Gastroesophageal sphincter (tissue), 4 donors: ENCODE data around the gene SMIM34. TPM values are rescaled to one million over a fixed set of nuclear protein-coding genes. Genes with fewer than 3 reads are reported as not detected.

Experiments
- ATAC-seq: fragments of 150-250 bp; one replicate; pipeline ENCODE4 v1.9.1; 2016; ENCODE audit warnings: mild to moderate bottlenecking, moderate library complexity
- H3K27ac ChIP-seq, 4 donors: fragments of 200-600 bp; sonication (generic) in 3 of 4; 1 replicate in 3 of 4; 2 replicates in 1 of 4; pipeline ENCODE4 v1.5.1; 2016 to 2019
- H3K27me3 ChIP-seq: fragments of 200-600 bp; sonication (generic); one replicate; pipeline ENCODE4 v1.5.1; 2019
- H3K36me3 ChIP-seq, 2 donors: fragments of 200-600 bp; sonication (generic); one replicate each; pipeline ENCODE4 v1.5.1; 2019; ENCODE audit warnings: control low read depth in 1 of 2
- H3K4me1 ChIP-seq, 3 donors: fragments of 200-600 bp; sonication (generic); 1 replicate in 2 of 3; 2 replicates in 1 of 3; pipeline ENCODE4 v1.5.1; 2016 to 2019; ENCODE audit warnings: control low read depth in 2 of 3
- H3K4me3 ChIP-seq, 2 donors: fragments of 200-600 bp; sonication (generic); one replicate each; pipeline ENCODE4 v1.5.1; 2019; ENCODE audit warnings: mild to moderate bottlenecking in 1 of 2, moderate library complexity in 1 of 2
- H3K9me3 ChIP-seq, 3 donors: fragments of 200-600 bp; sonication (generic); one replicate each; pipeline ENCODE4 v1.5.1; 2017 to 2019; ENCODE audit warnings: control low read depth in 2 of 3
- EP300 ChIP-seq: sonication (generic); formaldehyde crosslinking; IDR thresholded peaks from one replicate; pipeline ENCODE4 v1.6.1; 2017; ENCODE audit warnings: antibody characterized with exemption, mild to moderate bottlenecking
- POLR2A ChIP-seq, 2 donors: fragments of 450-650 bp; IDR thresholded peaks; one replicate each; pipeline ENCODE4 v1.6.1; 2017; ENCODE audit warnings: antibody characterized with exemption in 2 of 2, mild to moderate bottlenecking in 2 of 2, moderate library complexity in 1 of 2
- POLR2AphosphoS5 ChIP-seq: sonication (generic); formaldehyde crosslinking; IDR thresholded peaks from one replicate; pipeline ENCODE4 v1.6.1; 2017; ENCODE audit warnings: antibody characterized with exemption
- WGBS, 2 donors: methylation state at CpG; one replicate each; pipeline ENCODE4 v1.1.5; 2018; ENCODE audit warnings: low coverage in 1 of 2; 5-methylcytosine and 5-hydroxymethylcytosine counted together
- small RNA-seq, 4 donors: library from RNA; depleted of rRNA; stranded (forward); fragments of <200 nt; gene quantifications; one replicate each; pipeline ENCODE3, GENCODE V24; 2016
- total RNA-seq, 4 donors: library from RNA; depleted of rRNA; stranded (reverse); fragments of >200 nt; gene quantifications; one replicate each; pipeline ENCODE4 v1.1.0, GENCODE V29; 2016
- TF ChIP-seq, protein P1 (sequence below), 4 experiments: fragments of 200-600 bp in 2 of 4; fragments of 450-650 bp in 2 of 4; sonication (generic) in 1 of 4; IDR thresholded peaks; one replicate each; pipeline ENCODE4 v1.5.1; 2017 to 2019; ENCODE audit warnings: antibody characterized with exemption in 4 of 4, mild to moderate bottlenecking in 2 of 4, moderate library complexity in 2 of 4

The SMIM34 gene
- total RNA-seq, 4 donors from 2014 or later: not detected

DNA sequence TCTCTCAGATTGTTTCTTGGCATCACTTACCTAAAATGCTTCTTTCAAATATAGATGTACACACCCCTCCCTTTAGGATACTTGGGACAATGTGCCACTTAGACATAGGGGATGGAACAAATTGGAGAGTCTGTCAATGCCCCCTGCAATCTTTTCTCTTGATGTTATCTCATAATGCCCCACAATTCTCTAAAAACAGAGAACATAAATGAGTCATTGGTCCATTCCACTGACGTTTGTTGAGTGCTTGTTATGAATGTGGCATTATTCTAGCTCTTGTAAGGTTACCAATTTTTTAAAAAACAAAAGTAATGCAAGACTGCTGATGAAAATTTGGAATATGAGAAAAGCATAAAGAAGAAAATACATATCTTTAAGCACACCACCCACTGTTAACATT lies 54.0 kb downstream of the SMIM34 start:
- Histone ChIP-seq H3K4me3 (no peak overlapping the region), H3K36me3 (no peaks in the 10 kb centered on the region), H3K4me1 (no peaks in the 10 kb centered on the region), H3K27ac (no peak overlapping the region), H3K9me3 (no peaks in the 10 kb centered on the region), H3K27me3 (no peaks in the 10 kb centered on the region)
- no peak for TF ChIP-seq POLR2AphosphoS5
- no peak for TF ChIP-seq EP300
- TF ChIP-seq POLR2A (IDR thresholded peaks at IDR 0.05): no peak
- TF ChIP-seq, protein P1, sequence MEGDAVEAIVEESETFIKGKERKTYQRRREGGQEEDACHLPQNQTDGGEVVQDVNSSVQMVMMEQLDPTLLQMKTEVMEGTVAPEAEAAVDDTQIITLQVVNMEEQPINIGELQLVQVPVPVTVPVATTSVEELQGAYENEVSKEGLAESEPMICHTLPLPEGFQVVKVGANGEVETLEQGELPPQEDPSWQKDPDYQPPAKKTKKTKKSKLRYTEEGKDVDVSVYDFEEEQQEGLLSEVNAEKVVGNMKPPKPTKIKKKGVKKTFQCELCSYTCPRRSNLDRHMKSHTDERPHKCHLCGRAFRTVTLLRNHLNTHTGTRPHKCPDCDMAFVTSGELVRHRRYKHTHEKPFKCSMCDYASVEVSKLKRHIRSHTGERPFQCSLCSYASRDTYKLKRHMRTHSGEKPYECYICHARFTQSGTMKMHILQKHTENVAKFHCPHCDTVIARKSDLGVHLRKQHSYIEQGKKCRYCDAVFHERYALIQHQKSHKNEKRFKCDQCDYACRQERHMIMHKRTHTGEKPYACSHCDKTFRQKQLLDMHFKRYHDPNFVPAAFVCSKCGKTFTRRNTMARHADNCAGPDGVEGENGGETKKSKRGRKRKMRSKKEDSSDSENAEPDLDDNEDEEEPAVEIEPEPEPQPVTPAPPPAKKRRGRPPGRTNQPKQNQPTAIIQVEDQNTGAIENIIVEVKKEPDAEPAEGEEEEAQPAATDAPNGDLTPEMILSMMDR (IDR thresholded peaks at IDR 0.05): no peak
- 40 to 88% methylated on average over 1 of the region's 1 CpG for WGBS, 2 donors
- ATAC-seq: no peak

Small RNA genes within 50 kb of the gene (small RNA-seq; reads per million reads assigned to genes)
- 0 reads per million in 4 donors for gene RF00614

Other genes with a start within 250 kb of the SMIM34 start
- gene KCNE2, start 59.9 kb downstream of the SMIM34 start, total RNA-seq: 1 to 10 TPM in 1 of 4 donors, not detected in 3; 1.5 TPM
- gene SMIM11, start 48.4 kb downstream of the SMIM34 start, total RNA-seq: 10 to 100 TPM in 1 of 4 donors, 1 to 10 TPM in 3; 6.1 to 16.2 (median 8.0) TPM
- gene KCNE1, start 88.3 kb upstream of the SMIM34 start, total RNA-seq: 1 to 10 TPM in 3 of 4 donors, under 1 TPM in 1; 0.64 to 6.4 (median 3.0) TPM
- 10 to 100 TPM; 32.1 to 58.6 (median 42.2) TPM for gene RCAN1, start 191.2 kb upstream of the SMIM34 start, total RNA-seq
- 1 to 10 TPM in 1 of 4 donors, under 1 TPM in 3; 0.54 to 4.6 (median 0.66) TPM for gene CLIC6, start 245.0 kb upstream of the SMIM34 start, total RNA-seq